IPS-18a (cell line): Measurements from ENCODE around the gene ITIH6.
"Not testable (repeated sequence)": the region's sequence is repeated elsewhere in the genome, so short reads cannot be mapped to it uniquely, and the experiment has no call there.

Experiments
- H3K27ac ChIP-seq: one replicate; pipeline ENCODE4 v1.5.1; 2013; ENCODE audit warnings: low read length
- H3K27me3 ChIP-seq: one replicate; pipeline ENCODE4 v1.6.1; 2013; ENCODE audit warnings: mild to moderate bottlenecking, low read length; ENCODE audit not compliant: control insufficient read depth, insufficient read depth
- H3K36me3 ChIP-seq: one replicate; pipeline ENCODE4 v1.6.1; 2013; ENCODE audit warnings: low read depth, low read length; ENCODE audit not compliant: control insufficient read depth
- H3K4me1 ChIP-seq: one replicate; pipeline ENCODE4 v1.6.1; 2013; ENCODE audit warnings: low read depth, low read length; ENCODE audit not compliant: control insufficient read depth
- H3K4me3 ChIP-seq: one replicate; pipeline ENCODE4 v1.5.1; 2013; ENCODE audit warnings: low read length
- H3K9ac ChIP-seq: one replicate; pipeline ENCODE4 v1.6.1; 2013; ENCODE audit warnings: mild to moderate bottlenecking, low read length, moderate library complexity
- H3K9me3 ChIP-seq: one replicate; pipeline ENCODE4 v1.6.1; 2013; ENCODE audit warnings: low read depth, low read length; ENCODE audit not compliant: control insufficient read depth

The ITIH6 gene, protein sequence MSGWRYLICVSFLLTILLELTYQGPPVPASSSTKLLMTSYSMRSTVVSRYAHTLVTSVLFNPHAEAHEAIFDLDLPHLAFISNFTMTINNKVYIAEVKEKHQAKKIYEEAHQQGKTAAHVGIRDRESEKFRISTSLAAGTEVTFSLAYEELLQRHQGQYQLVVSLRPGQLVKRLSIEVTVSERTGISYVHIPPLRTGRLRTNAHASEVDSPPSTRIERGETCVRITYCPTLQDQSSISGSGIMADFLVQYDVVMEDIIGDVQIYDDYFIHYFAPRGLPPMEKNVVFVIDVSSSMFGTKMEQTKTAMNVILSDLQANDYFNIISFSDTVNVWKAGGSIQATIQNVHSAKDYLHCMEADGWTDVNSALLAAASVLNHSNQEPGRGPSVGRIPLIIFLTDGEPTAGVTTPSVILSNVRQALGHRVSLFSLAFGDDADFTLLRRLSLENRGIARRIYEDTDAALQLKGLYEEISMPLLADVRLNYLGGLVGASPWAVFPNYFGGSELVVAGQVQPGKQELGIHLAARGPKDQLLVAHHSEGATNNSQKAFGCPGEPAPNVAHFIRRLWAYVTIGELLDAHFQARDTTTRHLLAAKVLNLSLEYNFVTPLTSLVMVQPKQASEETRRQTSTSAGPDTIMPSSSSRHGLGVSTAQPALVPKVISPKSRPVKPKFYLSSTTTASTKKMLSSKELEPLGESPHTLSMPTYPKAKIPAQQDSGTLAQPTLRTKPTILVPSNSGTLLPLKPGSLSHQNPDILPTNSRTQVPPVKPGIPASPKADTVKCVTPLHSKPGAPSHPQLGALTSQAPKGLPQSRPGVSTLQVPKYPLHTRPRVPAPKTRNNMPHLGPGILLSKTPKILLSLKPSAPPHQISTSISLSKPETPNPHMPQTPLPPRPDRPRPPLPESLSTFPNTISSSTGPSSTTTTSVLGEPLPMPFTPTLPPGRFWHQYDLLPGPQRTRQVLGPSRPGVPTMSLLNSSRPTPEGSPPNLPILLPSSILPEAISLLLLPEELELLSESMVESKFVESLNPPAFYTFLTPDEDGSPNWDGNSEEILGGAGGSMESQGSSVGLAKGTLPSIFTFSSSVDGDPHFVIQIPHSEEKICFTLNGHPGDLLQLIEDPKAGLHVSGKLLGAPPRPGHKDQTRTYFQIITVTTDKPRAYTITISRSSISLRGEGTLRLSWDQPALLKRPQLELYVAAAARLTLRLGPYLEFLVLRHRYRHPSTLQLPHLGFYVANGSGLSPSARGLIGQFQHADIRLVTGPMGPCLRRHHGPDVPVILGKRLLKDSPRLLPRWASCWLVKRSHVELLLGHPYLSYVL

DNA sequence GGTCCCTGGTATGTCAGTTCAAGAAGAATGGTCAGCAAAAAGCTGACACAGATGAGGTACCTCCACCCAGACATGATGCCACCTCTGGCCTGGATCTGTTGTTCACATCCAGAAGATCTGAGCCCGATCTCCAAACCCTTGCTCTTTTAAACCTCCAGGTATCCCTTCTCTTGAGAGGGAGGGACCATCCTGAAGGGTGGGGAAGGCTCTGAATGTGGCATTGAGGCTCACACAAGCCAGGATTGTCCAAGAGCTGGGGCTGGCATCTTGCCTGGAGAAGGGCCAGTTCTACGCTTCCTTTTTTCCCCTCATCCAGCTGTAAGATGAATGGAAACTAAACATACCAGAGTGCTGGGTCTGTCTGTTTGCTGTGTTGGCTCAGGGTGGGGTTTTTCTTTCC, at the start of gene ITIH6:
Gene ITIH6, minus strand, starts transcription at position 119 of the 400 bp plus-strand sequence. Its CDS starts 45 bp downstream, at position 74.
- H3K27me3 ChIP-seq, result no peaks in the 10 kb centered on the region
- H3K9me3 ChIP-seq, result peaks cover 5% of the 10 kb centered on the region
- H3K9ac ChIP-seq, result no peak within 1 kb of the TSS
- H3K27ac ChIP-seq, result no peak within 1 kb of the TSS
- H3K4me3 ChIP-seq, result no peak within 1 kb of the TSS
- H3K36me3 ChIP-seq, result no peaks in the 10 kb centered on the region
- no peaks in the 10 kb centered on the region for H3K4me1 ChIP-seq

DNA sequence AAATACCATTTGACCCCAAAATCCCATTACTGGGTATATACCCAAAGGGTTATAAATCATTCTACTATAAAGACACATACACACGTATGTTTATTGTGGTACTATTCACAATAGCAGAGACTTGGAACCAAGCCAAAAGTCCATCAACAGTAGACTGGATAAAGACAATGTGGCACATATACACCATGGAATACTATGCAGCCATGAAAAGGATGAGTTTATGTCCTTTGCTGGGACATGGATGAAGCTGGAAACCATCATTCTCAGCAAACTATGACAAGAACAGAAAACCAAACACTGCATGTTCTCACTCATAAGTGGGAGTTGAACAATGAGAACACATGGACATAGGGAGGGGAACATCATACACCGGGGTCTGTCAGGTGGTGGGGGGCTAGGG, 49.6 kb upstream of the ITIH6 start:
- H3K9ac ChIP-seq, H3K4me3 ChIP-seq, H3K4me1 ChIP-seq, H3K27ac ChIP-seq, H3K36me3 ChIP-seq, H3K9me3 ChIP-seq, H3K27me3 ChIP-seq: not testable (repeated sequence)

DNA sequence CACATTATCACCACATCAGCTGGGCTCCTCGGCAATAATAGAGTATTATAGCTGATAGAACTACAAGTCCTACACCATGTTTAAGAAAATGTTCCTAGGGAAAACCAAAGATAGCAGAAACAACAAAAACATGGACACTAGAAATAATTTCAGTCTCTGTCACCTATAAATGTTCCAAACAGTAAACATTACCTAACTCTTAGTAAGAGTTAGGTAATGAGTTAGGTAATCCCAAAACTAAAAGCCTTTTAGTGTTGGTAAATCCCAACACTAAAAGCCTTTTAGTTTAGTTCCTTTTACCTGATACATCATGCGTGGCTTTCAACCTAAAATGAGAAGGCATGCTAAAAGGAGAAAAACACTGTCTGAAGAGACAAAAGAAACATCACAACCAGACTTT, 45.0 kb upstream of the ITIH6 start:
- H3K27me3 ChIP-seq, result no peaks in the 10 kb centered on the region
- H3K9me3 ChIP-seq, result peaks cover 11% of the 10 kb centered on the region
- H3K27ac ChIP-seq, result no peak overlapping the region

DNA sequence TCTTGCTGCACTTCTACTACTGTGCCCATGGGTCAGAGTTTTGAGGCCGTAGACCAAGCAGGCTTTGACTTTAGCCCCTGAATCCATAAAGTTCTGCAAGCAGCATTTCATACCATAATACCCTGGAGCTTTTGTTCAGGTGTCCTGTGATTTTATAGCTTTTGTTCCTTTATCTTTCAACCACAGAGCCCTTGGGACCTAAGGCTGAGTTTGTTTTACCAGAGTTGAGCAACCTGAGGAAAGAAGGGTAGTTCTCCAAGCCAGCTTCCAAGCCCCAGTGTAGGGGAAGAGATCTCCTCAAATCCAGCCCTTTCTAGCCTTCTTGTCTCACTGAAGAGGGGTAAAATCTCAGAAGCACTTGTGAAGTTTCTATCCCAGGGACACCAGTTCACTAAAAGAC, 44.6 kb upstream of the ITIH6 start:
- Histone ChIP-seq H3K4me1 (peaks cover 5% of the 10 kb centered on the region), H3K4me3 (no peak overlapping the region), H3K9ac (no peak overlapping the region), H3K9me3 (peaks cover 11% of the 10 kb centered on the region), H3K27ac (no peak overlapping the region), H3K27me3 (no peaks in the 10 kb centered on the region), H3K36me3 (no peaks in the 10 kb centered on the region)

More for the DNA sequence above, 45.0 kb upstream of the ITIH6 start:
- Histone ChIP-seq H3K9ac (no peak overlapping the region), H3K36me3 (no peaks in the 10 kb centered on the region), H3K4me3 (no peak overlapping the region), H3K4me1 (peaks cover 5% of the 10 kb centered on the region)

DNA sequence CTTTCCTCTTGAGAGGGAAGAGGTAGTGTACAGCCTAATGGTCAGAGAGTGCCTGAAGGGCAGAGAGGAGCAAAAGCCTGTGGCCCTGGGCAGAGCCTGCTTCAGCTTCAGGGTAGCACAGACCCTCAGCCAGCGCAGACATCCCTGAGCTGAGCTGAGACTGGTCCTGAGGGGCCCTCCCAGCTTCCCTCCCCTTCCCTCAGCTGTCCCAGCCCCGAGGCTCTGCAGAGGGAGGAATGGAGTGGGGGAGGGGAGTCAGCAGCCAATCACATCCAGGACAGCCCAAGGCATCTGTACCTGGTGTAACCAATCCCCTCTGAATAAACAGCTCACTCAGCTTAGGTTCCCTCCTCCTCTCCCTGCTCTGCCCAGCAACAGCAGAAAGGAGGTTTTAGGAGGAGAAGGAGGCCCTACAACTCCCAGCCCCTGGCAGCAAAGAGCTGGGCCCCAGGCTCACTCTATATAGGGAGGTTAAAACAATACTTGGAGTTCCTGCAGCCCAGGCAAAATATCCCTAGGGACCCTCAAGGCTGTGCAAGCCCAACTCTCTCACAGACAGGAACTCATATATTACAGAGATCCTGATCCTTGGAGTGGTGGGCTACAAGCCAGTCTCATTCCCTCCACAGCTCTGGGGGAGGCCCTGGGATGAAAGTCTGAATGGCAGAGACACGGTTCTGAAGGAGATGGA, 43.3 kb upstream of the ITIH6 start:
- not testable (repeated sequence) for H3K36me3 ChIP-seq, H3K27me3 ChIP-seq, H3K4me3 ChIP-seq, H3K4me1 ChIP-seq, H3K9ac ChIP-seq
- Histone ChIP-seq H3K27ac (peak overlapping the region; percentile 5), H3K9me3 (peaks cover 11% of the 10 kb centered on the region)

DNA sequence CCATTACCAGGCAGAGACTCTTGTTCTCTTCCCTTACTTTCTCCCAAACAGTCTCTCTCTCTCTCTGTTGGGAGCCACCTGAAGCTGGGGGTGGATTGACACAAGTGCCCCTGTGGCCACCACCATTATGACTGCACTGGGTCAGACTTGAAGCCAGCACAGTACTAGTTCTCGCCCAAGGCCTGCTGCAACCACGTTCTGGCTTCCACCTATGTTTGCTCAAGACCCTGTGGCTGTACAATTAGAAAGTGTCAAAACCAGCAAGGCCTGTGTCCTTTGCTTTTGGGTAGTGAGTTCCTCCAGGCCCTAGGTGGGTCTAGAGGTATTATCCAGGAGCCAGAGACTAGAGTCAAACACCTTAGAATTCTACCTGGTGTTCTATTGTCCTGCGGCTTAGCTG, 40.5 kb upstream of the ITIH6 start:
- no peak overlapping the region for H3K27ac ChIP-seq
- no peak overlapping the region for H3K9ac ChIP-seq
- no peaks in the 10 kb centered on the region for H3K36me3 ChIP-seq
- H3K4me3 ChIP-seq, result no peak overlapping the region
- no peaks in the 10 kb centered on the region for H3K27me3 ChIP-seq
- peaks cover 5% of the 10 kb centered on the region for H3K4me1 ChIP-seq
- H3K9me3 ChIP-seq, result peaks cover 7% of the 10 kb centered on the region

DNA sequence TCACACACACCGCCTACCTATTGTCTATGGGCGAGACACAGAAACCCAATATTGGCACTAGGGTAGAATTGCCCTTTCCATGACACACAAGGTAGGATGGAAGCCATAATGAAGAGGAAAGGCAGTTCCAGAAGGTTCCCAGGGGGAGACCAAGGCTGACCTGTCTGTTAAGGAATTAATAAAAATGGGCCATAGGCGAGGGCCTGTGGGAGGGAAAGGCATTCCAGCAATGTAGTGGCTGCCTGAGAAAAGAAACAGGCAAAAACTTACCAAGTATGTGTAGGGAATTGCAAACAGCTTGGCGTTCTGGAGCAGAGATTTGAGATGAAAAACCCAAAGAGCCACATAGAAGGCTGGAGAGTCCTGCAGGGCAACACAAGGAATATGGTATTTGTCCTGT, 28.5 kb upstream of the ITIH6 start:
- H3K4me1 ChIP-seq, result no peaks in the 10 kb centered on the region
- H3K27me3 ChIP-seq, result no peaks in the 10 kb centered on the region
- H3K9ac ChIP-seq, result no peak overlapping the region
- H3K36me3 ChIP-seq, result no peaks in the 10 kb centered on the region
- H3K4me3 ChIP-seq, result no peak overlapping the region
- no peaks in the 10 kb centered on the region for H3K9me3 ChIP-seq
- no peak overlapping the region for H3K27ac ChIP-seq

DNA sequence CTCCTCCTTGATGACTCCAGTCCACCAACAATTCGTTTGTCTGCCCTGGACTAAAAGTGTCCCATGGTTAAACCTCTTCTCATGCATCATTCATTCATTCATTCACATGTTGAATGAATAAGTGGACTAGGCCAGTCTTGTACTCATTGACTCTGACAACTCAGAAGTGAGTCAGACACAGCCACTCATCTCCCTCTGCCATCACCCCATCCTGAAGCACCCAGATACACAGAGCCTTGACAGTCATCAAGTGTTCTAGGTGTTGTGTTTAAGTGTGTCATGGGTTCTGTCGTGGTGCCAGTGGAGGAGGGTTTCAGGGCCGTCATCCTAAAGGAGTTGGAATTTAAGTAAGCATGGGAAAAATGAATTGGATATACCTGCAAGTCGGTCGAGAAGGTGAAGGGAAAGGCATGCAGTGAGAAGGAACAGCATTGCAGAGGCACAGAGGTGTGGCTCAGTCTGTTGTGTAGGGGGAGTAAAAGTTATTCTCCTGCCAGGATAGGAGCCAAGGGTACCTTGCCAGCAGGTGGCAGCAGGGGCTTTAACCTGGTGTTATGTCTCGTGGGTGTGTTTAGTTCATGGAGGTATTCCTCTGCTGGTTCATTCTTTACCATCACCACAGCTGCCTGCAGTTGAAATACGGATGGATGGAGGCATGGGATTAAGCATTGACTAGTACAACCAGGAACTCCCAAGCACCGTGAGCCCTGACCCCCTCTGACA, 27.8 kb upstream of the ITIH6 start:
- H3K9ac ChIP-seq, result no peak overlapping the region
- no peaks in the 10 kb centered on the region for H3K27me3 ChIP-seq
- no peak overlapping the region for H3K4me3 ChIP-seq
- H3K36me3 ChIP-seq, result no peaks in the 10 kb centered on the region
- H3K9me3 ChIP-seq, result no peaks in the 10 kb centered on the region
- H3K4me1 ChIP-seq, result no peaks in the 10 kb centered on the region
- no peak overlapping the region for H3K27ac ChIP-seq

DNA sequence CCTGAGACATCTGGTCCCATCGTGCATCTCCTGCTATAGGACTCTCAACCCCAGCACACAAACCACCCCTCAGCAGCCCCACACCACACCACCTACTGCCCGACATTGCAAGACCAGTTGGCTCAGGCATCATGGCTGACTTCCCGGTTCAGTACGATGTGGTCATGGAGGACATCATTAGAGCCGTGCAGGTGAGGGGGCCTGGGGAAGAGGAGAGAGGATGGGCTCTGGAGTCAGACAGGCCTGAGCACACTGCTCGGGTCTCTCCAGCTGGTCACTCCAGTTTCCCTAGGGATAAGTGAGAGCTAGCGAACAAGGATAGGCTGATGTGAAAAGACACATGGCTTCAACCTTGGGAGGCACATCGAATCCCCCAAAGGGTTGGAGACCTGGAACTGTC, 26.7 kb upstream of the ITIH6 start:
- H3K4me1 ChIP-seq, result no peaks in the 10 kb centered on the region
- no peak overlapping the region for H3K4me3 ChIP-seq
- no peaks in the 10 kb centered on the region for H3K9me3 ChIP-seq
- no peaks in the 10 kb centered on the region for H3K36me3 ChIP-seq
- no peak overlapping the region for H3K27ac ChIP-seq
- H3K9ac ChIP-seq, result no peak overlapping the region
- no peaks in the 10 kb centered on the region for H3K27me3 ChIP-seq

DNA sequence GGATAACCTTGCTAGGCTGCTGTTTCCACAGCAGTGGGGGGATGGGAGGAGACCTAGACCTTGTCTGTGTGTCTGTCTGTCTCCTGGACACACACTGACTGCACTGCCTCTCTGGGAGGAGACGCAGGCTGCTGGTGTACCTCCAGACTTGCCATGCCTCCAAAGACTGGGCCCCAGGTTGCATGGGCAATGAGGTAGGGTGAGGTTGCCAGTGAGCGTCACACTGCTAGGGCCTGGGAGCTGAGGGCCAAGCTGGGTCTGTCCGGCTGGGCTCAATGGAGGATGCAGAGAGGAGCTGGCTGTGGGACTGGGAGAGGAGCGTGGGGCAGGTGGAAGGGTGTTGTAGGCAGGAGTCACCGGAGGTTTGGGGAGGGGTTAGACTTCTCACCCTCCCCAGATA, 26.1 kb upstream of the ITIH6 start:
- no peaks in the 10 kb centered on the region for H3K4me1 ChIP-seq
- H3K4me3 ChIP-seq, result no peak overlapping the region
- H3K27me3 ChIP-seq, result no peaks in the 10 kb centered on the region
- no peaks in the 10 kb centered on the region for H3K36me3 ChIP-seq
- H3K9ac ChIP-seq, result no peak overlapping the region
- no peak overlapping the region for H3K27ac ChIP-seq
- no peaks in the 10 kb centered on the region for H3K9me3 ChIP-seq
